Measurements from ENCODE around the gene ALG12. TPM values are rescaled to one million over a fixed set of nuclear protein-coding genes. Genes with fewer than 3 reads are reported as not detected.

The ALG12 gene
- total and polyA plus RNA-seq, 2 donors from 2014 or later = 27.2 to 28.4 TPM

GRCh38 chr22:49960159-49961004, 42.1 kb upstream of the ALG12 start, which contains the start of gene PIM3:
PIM3 (plus strand) TSS chr22:49960772; CDS start chr22:49960948, 176 bp downstream.
- Histone ChIP-seq H3K27me3 (ENCODE audit: control insufficient read depth, insufficient read depth, low read length) (no peaks in the 10 kb centered on the region), H3K9ac (ENCODE audit: low read length in 3 of 3) (peak within 1 kb of the TSS; percentile 22 to 84 (median 82)), H3K27ac (ENCODE audit: low read depth in 2 of 2, low read length in 2 of 2) (peak within 1 kb of the TSS; percentile 97), H3K4me3 (ENCODE audit: low read length in 3 of 3) (peak within 1 kb of the TSS; percentile 62 to 91 (median 81)), H3K36me3 (ENCODE audit: control insufficient read depth in 2 of 3, insufficient read depth in 3 of 3, low read length in 3 of 3) (peaks cover 0 to 24% (median 7%) of the 10 kb centered on the region in 3 donors), H3K4me1 (ENCODE audit: control insufficient read depth in 2 of 3, insufficient read depth in 2 of 3, low read depth in 1 of 3, low read length in 3 of 3) (peaks cover 0 to 33% (median 22%) of the 10 kb centered on the region in 3 donors), H3K9me3 (ENCODE audit: control insufficient read depth in 2 of 3, insufficient read depth in 1 of 3, low read length in 3 of 3) (no peaks in the 10 kb centered on the region)
- DNase-seq (peak; percentile 95 to 99 (median 98)), FAIRE-seq (peak; percentile 11)
- TF ChIP-seq CTCF (IDR thresholded peaks at IDR 0.05; ENCODE audit: borderline replicate concordance, extremely low read depth, insufficient read depth) = no peak
- intact Hi-C loops (cut with DNase I) = no loop called here

GRCh38 chr22:49959782-49960158, 41.5 kb upstream of the ALG12 start:
- Histone ChIP-seq H3K27me3 (ENCODE audit: control insufficient read depth, insufficient read depth, low read length) (no peaks in the 10 kb centered on the region), H3K36me3 (ENCODE audit: control insufficient read depth in 2 of 3, insufficient read depth in 3 of 3, low read length in 3 of 3) (peaks cover 0 to 24% (median 7%) of the 10 kb centered on the region in 3 donors), H3K4me3 (ENCODE audit: low read length in 3 of 3) (peak overlapping the region; percentile 20 to 71 (median 65)), H3K9me3 (ENCODE audit: control insufficient read depth in 2 of 3, insufficient read depth in 1 of 3, low read length in 3 of 3) (no peaks in the 10 kb centered on the region), H3K4me1 (ENCODE audit: control insufficient read depth in 2 of 3, insufficient read depth in 2 of 3, low read depth in 1 of 3, low read length in 3 of 3) (peaks cover 0 to 32% (median 19%) of the 10 kb centered on the region in 3 donors), H3K27ac (ENCODE audit: low read depth in 2 of 2, low read length in 2 of 2) (peak overlapping the region; percentile 96 to 97), H3K9ac (ENCODE audit: low read length in 3 of 3) (peak overlapping the region in 2 of 3 donors; percentile 69 to 82)
- FAIRE-seq (no peak), DNase-seq (no peak)
- intact Hi-C loops (cut with DNase I) = no loop called here
- no peak for TF ChIP-seq CTCF (IDR thresholded peaks at IDR 0.05; ENCODE audit: borderline replicate concordance, extremely low read depth, insufficient read depth)

- Histone ChIP-seq H3K9me3 (ENCODE audit: control insufficient read depth in 2 of 3, insufficient read depth in 1 of 3, low read length in 3 of 3) (no peaks in the 10 kb centered on the region), H3K27me3 (ENCODE audit: control insufficient read depth, insufficient read depth, low read length) (no peaks in the 10 kb centered on the region), H3K36me3 (ENCODE audit: control insufficient read depth in 2 of 3, insufficient read depth in 3 of 3, low read length in 3 of 3) (peaks cover 0 to 22% (median 7%) of the 10 kb centered on the region in 3 donors), H3K4me3 (ENCODE audit: low read length in 3 of 3) (peak overlapping the region in 2 of 3 donors; percentile 65 to 71), H3K9ac (ENCODE audit: low read length in 3 of 3) (peak overlapping the region in 2 of 3 donors; percentile 69 to 82), H3K4me1 (ENCODE audit: control insufficient read depth in 2 of 3, insufficient read depth in 2 of 3, low read depth in 1 of 3, low read length in 3 of 3) (peaks cover 0 to 32% (median 16%) of the 10 kb centered on the region in 3 donors), H3K27ac (ENCODE audit: low read depth in 2 of 2, low read length in 2 of 2) (peak overlapping the region; percentile 96 to 97)
- no peak for TF ChIP-seq CTCF (IDR thresholded peaks at IDR 0.05; ENCODE audit: borderline replicate concordance, extremely low read depth, insufficient read depth)
- DNase-seq (peak in 2 of 5 donors; percentile 65 to 86), FAIRE-seq (no peak)
- intact Hi-C loops (cut with DNase I) = no loop called here
Observed at GRCh38 chr22:49958931-49959781, 40.9 kb upstream of the ALG12 start.
